Liver (tissue), 3 donors: Measurements from ENCODE around the gene ZNF701.

Source experiments
- CTCF ChIP-seq: fragments of 150-350 bp; IDR thresholded peaks from 2 replicates; pipeline ENCODE4 v1.5.1; 2017; ENCODE audit warnings: improper control_type of control experiment, low read depth, low read length; ENCODE audit not compliant: missing input control
- EGR1 ChIP-seq, 2 donors: IDR thresholded peaks; 2 replicates each; pipeline ENCODE4 v1.6.1; 2016 to 2018; ENCODE audit warnings: antibody characterized with exemption in 2 of 2, low read depth in 2 of 2
- RXRA ChIP-seq, 2 donors: IDR thresholded peaks; 2 replicates each; pipeline ENCODE4 v1.6.1; 2017 to 2018; ENCODE audit warnings: antibody characterized with exemption in 2 of 2, mild to moderate bottlenecking in 1 of 2
- SP1 ChIP-seq: IDR thresholded peaks from 2 replicates; pipeline ENCODE4 v1.6.1; 2018; ENCODE audit warnings: antibody characterized with exemption, mild to moderate bottlenecking
- TAF1 ChIP-seq: conservative IDR thresholded peaks from 2 replicates; pipeline ENCODE4 v1.6.1; 2016; ENCODE audit warnings: antibody characterized with exemption, mild to moderate bottlenecking
- ZBTB33 ChIP-seq: IDR thresholded peaks from 2 replicates; pipeline ENCODE4 v1.6.1; 2016; ENCODE audit warnings: antibody characterized with exemption
- donor health status: healthy.
- donor health status: healthy.

GRCh38 chr19:52536448-52536800 lies 33.7 kb upstream of the ZNF701 start:
- TF ChIP-seq CTCF = no peak
- no peak for TF ChIP-seq SP1
- TF ChIP-seq ZBTB33 = no peak
- TF ChIP-seq RXRA (IDR thresholded peaks at IDR 0.05) = no peak
- no peak for TF ChIP-seq TAF1
- no peak for TF ChIP-seq EGR1 (IDR thresholded peaks at IDR 0.05; ENCODE audit: low read depth in 2 of 2)
